IMR-90 (cell line): ENCODE measurements around the gene CMTM7. TPM values are rescaled to one million over a fixed set of nuclear protein-coding genes. Genes with fewer than 3 reads are reported as not detected.

ENCODE experiments used
- ATAC-seq: fragments of 200-7000 bp; cut with Tn5 transposase; 2 replicates; pipeline ENCODE4 v1.9.1; 2020; ENCODE audit warnings: low read depth, mild to moderate bottlenecking, moderate library complexity
- BruUV-seq: library from RNA; stranded (reverse); fragments of 400-500 nt; replicated peaks from 2 replicates; lab custom pipeline; 2021; lab: Mats Ljungman, UMichigan
- CTCF ChIA-PET: fragments of 300-600 bp; formaldehyde crosslinking; extraction: SDS; loops from one replicate; lab custom pipeline; 2021; ENCODE audit warnings: antibody characterized with exemption; lab: Yijun Ruan, JAX
- POLR2A ChIA-PET: fragments of 300-600 bp; sonication (Branson Sonifier 250); formaldehyde crosslinking; loops from one replicate; lab custom pipeline; 2022; ENCODE audit warnings: antibody characterized with exemption; ENCODE audit not compliant: unreplicated experiment; lab: Charles Lee
- DNase-seq: peaks from one replicate; pipeline ENCODE4 v3.0.0; 2013
- H2AFZ ChIP-seq: replicated peaks from 2 replicates; pipeline ENCODE3; 2013; ENCODE audit warnings: low read length, mild to moderate bottlenecking; ENCODE audit not compliant: poor library complexity
- H2AK5ac ChIP-seq: 2 replicates; pipeline ENCODE4 v1.6.1; 2013; ENCODE audit warnings: low read depth, low read length, inconsistent platforms
- H2AK9ac ChIP-seq: replicated peaks from 2 replicates; pipeline ENCODE3; 2013; ENCODE audit warnings: mild to moderate bottlenecking, low read depth, low read length, moderate library complexity; ENCODE audit not compliant: poor library complexity
- H2BK120ac ChIP-seq: 2 replicates; pipeline ENCODE4 v1.6.1; 2013; ENCODE audit warnings: low read depth, low read length, inconsistent platforms
- H2BK15ac ChIP-seq: 3 replicates; pipeline ENCODE4 v1.6.1; 2013; ENCODE audit warnings: low read depth, low read length, inconsistent platforms
- H2BK20ac ChIP-seq: 2 replicates; pipeline ENCODE4 v1.6.1; 2013; ENCODE audit warnings: low read depth, mild to moderate bottlenecking, inconsistent platforms, low read length, moderate library complexity
- H2BK5ac ChIP-seq: 2 replicates; pipeline ENCODE4 v1.6.1; 2013; ENCODE audit warnings: mild to moderate bottlenecking, low read depth, low read length, inconsistent platforms; ENCODE audit not compliant: poor library complexity, severe bottlenecking
- H3K14ac ChIP-seq: replicated peaks from 2 replicates; pipeline ENCODE4 v1.6.1; 2013; ENCODE audit warnings: low read depth, low read length, inconsistent platforms
- H3K18ac ChIP-seq: 2 replicates; pipeline ENCODE4 v1.6.1; 2013; ENCODE audit warnings: low read depth, low read length, control low read depth
- H3K23ac ChIP-seq: 2 replicates; pipeline ENCODE4 v1.6.1; 2013; ENCODE audit warnings: low read depth, low read length, inconsistent platforms
- H3K27ac ChIP-seq: 2 replicates; pipeline ENCODE4 v1.5.1; 2013; ENCODE audit warnings: mild to moderate bottlenecking, control low read depth, low read length; ENCODE audit not compliant: insufficient read depth
- H3K27me3 ChIP-seq: 2 replicates; pipeline ENCODE4 v1.6.1; 2013; ENCODE audit warnings: low read length; ENCODE audit not compliant: control insufficient read depth, insufficient read depth
- H3K36me3 ChIP-seq: 2 replicates; pipeline ENCODE4 v1.6.1; 2013; ENCODE audit warnings: low read length, mixed read lengths; ENCODE audit not compliant: control insufficient read depth, insufficient read depth
- H3K4ac ChIP-seq: 2 replicates; pipeline ENCODE4 v1.6.1; 2013; ENCODE audit warnings: low read depth, low read length, inconsistent platforms
- H3K4me1 ChIP-seq: 2 replicates; pipeline ENCODE4 v1.6.1; 2013; ENCODE audit warnings: low read length, mixed read lengths; ENCODE audit not compliant: control insufficient read depth, insufficient read depth
- H3K4me2 ChIP-seq: 2 replicates; pipeline ENCODE4 v1.6.1; 2013; ENCODE audit warnings: low read depth, mild to moderate bottlenecking, control low read depth, low read length, moderate library complexity
- H3K4me3 ChIP-seq: 2 replicates; pipeline ENCODE4 v1.5.1; 2013; ENCODE audit warnings: low read depth, mild to moderate bottlenecking, control low read depth, low read length, moderate library complexity; ENCODE audit not compliant: insufficient read depth
- H3K56ac ChIP-seq: 2 replicates; pipeline ENCODE4 v1.6.1; 2013; ENCODE audit warnings: low read length, inconsistent platforms; ENCODE audit not compliant: insufficient read depth; ENCODE audit errors: extremely low read depth
- H3K79me1 ChIP-seq, 2 experiments: 2 replicates each; pipeline ENCODE4 v1.6.1; 2013; ENCODE audit warnings: low read length in 2 of 2, inconsistent platforms in 1 of 2, low read depth in 1 of 2
- H3K9ac ChIP-seq: 2 replicates; pipeline ENCODE4 v1.6.1; 2013; ENCODE audit warnings: low read depth, low read length, control low read depth
- H3K9me1 ChIP-seq: 2 replicates; pipeline ENCODE4 v1.6.1; 2013; ENCODE audit warnings: low read length, inconsistent platforms; ENCODE audit not compliant: insufficient read depth
- H3K9me3 ChIP-seq: 2 replicates; pipeline ENCODE4 v1.6.1; 2013; ENCODE audit warnings: low read length; ENCODE audit not compliant: control insufficient read depth, insufficient read depth
- H4K20me1 ChIP-seq: 2 replicates; pipeline ENCODE4 v1.6.1; 2013; ENCODE audit warnings: low read length, inconsistent platforms; ENCODE audit not compliant: insufficient read depth
- H4K5ac ChIP-seq: 2 replicates; pipeline ENCODE4 v1.6.1; 2013; ENCODE audit warnings: mild to moderate bottlenecking, low read depth, low read length, control low read depth
- H4K8ac ChIP-seq, 2 experiments: 2 replicates each; pipeline ENCODE4 v1.6.1; 2013; ENCODE audit warnings: low read depth in 2 of 2, low read length in 2 of 2, control low read depth in 1 of 2, inconsistent platforms in 1 of 2
- H4K91ac ChIP-seq: 2 replicates; pipeline ENCODE4 v1.6.1; 2013; ENCODE audit warnings: low read depth, low read length, inconsistent platforms; ENCODE audit not compliant: insufficient read depth
- CEBPB ChIP-seq: IDR thresholded peaks from 2 replicates; pipeline ENCODE4 v1.6.1; 2012; ENCODE audit warnings: low read depth, low read length, improper control_type of control experiment
- WGBS, 2 experiments: methylation state at CpG; one replicate each; pipeline versions ENCODE4 v1.1.5 to v1.1.7; 2013; ENCODE audit warnings: missing lambda C conversion rate in 2 of 2; ENCODE audit not compliant: insufficient read length in 1 of 2; ENCODE audit errors: extremely low coverage in 2 of 2; 5-methylcytosine and 5-hydroxymethylcytosine counted together
- dilution Hi-C: fragments of 300-500 bp; cut with HindIII; formaldehyde crosslinking; loops from one replicate; pipeline ENCODE4 v1.14.3; 2018; ENCODE audit warnings: low sequenced_read_pairs; ENCODE audit not compliant: unreplicated experiment
- in situ Hi-C: fragments of 300-500 bp; cut with MboI; formaldehyde crosslinking; loops from 3 replicates; pipeline ENCODE4 v1.14.3; 2019; ENCODE audit warnings: low sequenced_read_pairs, inconsistent platforms, mixed read lengths
- intact Hi-C: fragments of 100-400 bp; cut with micrococcal nuclease; formaldehyde crosslinking; loops from 2 replicates; pipeline ENCODE4 v1.10.0; 2022
- polyA plus RNA-seq, 3 experiments: library from polyadenylated mRNA; depleted of rRNA; stranded (reverse); fragments of >200 nt; gene quantifications; 2 replicates each; pipeline ENCODE4 v1.2.3, GENCODE V29; 2012; ENCODE audit warnings: low replicate concordance in 1 of 3
- total RNA-seq: library from RNA; depleted of rRNA; stranded (reverse); fragments of >200 nt; gene quantifications from 2 replicates; pipeline ENCODE4 v1.2.3, GENCODE V29; 2012
- TF ChIP-seq, protein P1 (sequence below): fragments of 150-350 bp; IDR thresholded peaks from 2 replicates; pipeline ENCODE4 v1.6.1; 2016; ENCODE audit warnings: low read depth, mild to moderate bottlenecking, low read length, moderate library complexity, borderline replicate concordance

The CMTM7 gene
- total and polyA plus RNA-seq, 2 of the 4 experiments (the other 2 are of a cell fraction): 3.4 to 31.4 TPM

DNA sequence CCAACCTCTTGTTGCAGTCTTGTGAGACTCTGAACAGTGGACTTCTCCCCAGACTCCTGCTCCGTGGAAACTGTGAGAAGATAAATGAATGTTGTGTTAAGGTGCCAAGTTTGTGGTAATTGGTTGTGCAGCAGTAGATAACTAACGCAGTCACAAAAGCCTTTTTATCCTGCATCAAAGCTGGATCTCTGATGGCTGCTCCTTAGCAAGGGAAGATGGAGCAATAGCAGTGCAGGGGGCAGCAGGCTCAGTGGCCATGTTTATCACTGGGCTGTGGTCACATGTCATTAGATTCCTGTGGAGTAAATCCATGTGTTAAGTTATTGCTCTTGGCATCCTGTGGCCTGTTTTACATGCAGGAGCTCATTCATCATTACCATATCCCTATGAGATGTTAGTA is 13.5 kb downstream of the CMTM7 start:
- H3K36me3 ChIP-seq: no peaks in the 10 kb centered on the region
- H4K5ac ChIP-seq: no peak overlapping the region
- no peaks in the 10 kb centered on the region for H4K20me1 ChIP-seq
- H3K56ac ChIP-seq: no peak overlapping the region
- no peak overlapping the region; the same call in 1 of the 2 replicates for H3K23ac ChIP-seq
- H3K18ac ChIP-seq: no peak overlapping the region
- no peak overlapping the region for H2BK20ac ChIP-seq
- DNase-seq (peak; percentile 44), ATAC-seq (no peak)
- no TSS peak for BruUV-seq
- H2BK5ac ChIP-seq: no peak overlapping the region
- no peak overlapping the region for H3K14ac ChIP-seq
- H2AFZ ChIP-seq: no peak overlapping the region
- no peak overlapping the region for H2BK120ac ChIP-seq
- peaks cover 6% of the 10 kb centered on the region for H3K9me1 ChIP-seq
- H3K79me1 ChIP-seq: peaks cover 15 to 44% of the 10 kb centered on the region in 2 experiments
- no peak overlapping the region for H2AK9ac ChIP-seq
- no peak overlapping the region for H3K4me3 ChIP-seq
- no peak overlapping the region for H3K4me2 ChIP-seq
- dilution Hi-C loops (no loop called here), in situ Hi-C loops (no loop called here), intact Hi-C loops (no loop called here)
- TF ChIP-seq, protein P1, sequence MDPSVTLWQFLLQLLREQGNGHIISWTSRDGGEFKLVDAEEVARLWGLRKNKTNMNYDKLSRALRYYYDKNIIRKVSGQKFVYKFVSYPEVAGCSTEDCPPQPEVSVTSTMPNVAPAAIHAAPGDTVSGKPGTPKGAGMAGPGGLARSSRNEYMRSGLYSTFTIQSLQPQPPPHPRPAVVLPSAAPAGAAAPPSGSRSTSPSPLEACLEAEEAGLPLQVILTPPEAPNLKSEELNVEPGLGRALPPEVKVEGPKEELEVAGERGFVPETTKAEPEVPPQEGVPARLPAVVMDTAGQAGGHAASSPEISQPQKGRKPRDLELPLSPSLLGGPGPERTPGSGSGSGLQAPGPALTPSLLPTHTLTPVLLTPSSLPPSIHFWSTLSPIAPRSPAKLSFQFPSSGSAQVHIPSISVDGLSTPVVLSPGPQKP: no peak
- 0 out of 2 replicates have a peak, but pooled peaks have one; percentile 26 for TF ChIP-seq CEBPB
- ChIA-PET CTCF (no interaction called here), POLR2A (no interaction called here)
- H3K27me3 ChIP-seq: no peaks in the 10 kb centered on the region
- no peaks in the 10 kb centered on the region for H3K9me3 ChIP-seq
- H3K27ac ChIP-seq: no peak overlapping the region
- WGBS, 2 experiments: 80% methylated on average over 1 of the region's 2 CpGs; no CpG with 5 or more reads in 1 of the 2 experiments
- H2AK5ac ChIP-seq: no peak overlapping the region
- no peak overlapping the region for H2BK15ac ChIP-seq
- H3K9ac ChIP-seq: no peak overlapping the region
- no peak overlapping the region for H4K91ac ChIP-seq
- no peak overlapping the region for H4K8ac ChIP-seq
- peaks cover 5% of the 10 kb centered on the region for H3K4me1 ChIP-seq
- H3K4ac ChIP-seq: no peak overlapping the region
